HepG2 (cell line): Measurements from ENCODE around the gene FOXN3. TPM values are rescaled to one million over a fixed set of nuclear protein-coding genes. Genes with fewer than 3 reads are reported as not detected.

Experiments
- ARID2 ChIP-seq: sonication (generic); formaldehyde crosslinking; IDR thresholded peaks from 2 replicates; pipeline ENCODE4 v1.8.1; 2022; ENCODE audit warnings: mild to moderate bottlenecking, missing genetic modification reagents, borderline replicate concordance
- KAT2B ChIP-seq: fragments of 150-350 bp; IDR thresholded peaks from 2 replicates; pipeline ENCODE4 v1.6.1; 2014; ENCODE audit warnings: low read depth, low read length, borderline replicate concordance
- MAFG ChIP-seq: sonication (generic); formaldehyde crosslinking; IDR thresholded peaks from 2 replicates; pipeline ENCODE4 v1.5.1; 2020; ENCODE audit warnings: mild to moderate bottlenecking, missing genetic modification reagents
- MEIS2 ChIP-seq: sonication (generic); formaldehyde crosslinking; IDR thresholded peaks from 2 replicates; pipeline ENCODE4 v1.9.0; 2021; ENCODE audit warnings: mild to moderate bottlenecking, missing genetic modification reagents
- NFYC ChIP-seq: IDR thresholded peaks from 2 replicates; pipeline ENCODE4 v1.6.1; 2016; ENCODE audit warnings: missing genetic modification reagents, missing compliant biosample characterization
- PHF8 ChIP-seq: sonication (generic); formaldehyde crosslinking; IDR thresholded peaks from 2 replicates; pipeline ENCODE4 v1.5.0; 2020; ENCODE audit warnings: missing genetic modification reagents
- PITX1 ChIP-seq: sonication (generic); formaldehyde crosslinking; IDR thresholded peaks from 2 replicates; pipeline ENCODE4 v1.5.1; 2020; ENCODE audit warnings: mild to moderate bottlenecking, missing genetic modification reagents
- SAP130 ChIP-seq: IDR thresholded peaks from 2 replicates; pipeline ENCODE4 v1.6.1; 2016; ENCODE audit warnings: low read depth
- ZNF329 ChIP-seq: sonication (generic); formaldehyde crosslinking; IDR thresholded peaks from 2 replicates; pipeline ENCODE4 v1.9.0; 2021; ENCODE audit warnings: low read depth, mild to moderate bottlenecking, missing genetic modification reagents
- ZNF589 ChIP-seq: sonication (generic); formaldehyde crosslinking; conservative IDR thresholded peaks from 2 replicates; pipeline ENCODE4 v1.8.0; 2022; ENCODE audit warnings: mild to moderate bottlenecking, moderate library complexity, missing genetic modification reagents
- polyA plus RNA-seq, 8 experiments: library from polyadenylated mRNA; depleted of rRNA in 3 of 8; stranded (reverse) in 7 of 8; unstranded in 1 of 8; fragments of >200 nt; fragmentation: Illumina TruSeq in 4 of 8; extraction: Trizol in 4 of 8; gene quantifications; 2 replicates each; pipeline versions ENCODE4 v1.2.1 to v1.2.3, GENCODE V29; 2011 to 2016; ENCODE audit warnings: low read depth in 4 of 8, missing spikeins in 1 of 8, mixed read lengths in 1 of 8; ENCODE audit not compliant: insufficient read depth in 1 of 8
- total RNA-seq, 5 experiments: library from RNA; depleted of rRNA; stranded (reverse); fragments of >200 nt; fragmentation: Illumina TruSeq; extraction: Trizol; gene quantifications; 2 replicates each; pipeline ENCODE4 v1.2.3, GENCODE V29; 2016; ENCODE audit warnings: low read depth in 1 of 5
- TF ChIP-seq, protein P1 (sequence below): IDR thresholded peaks from 2 replicates; pipeline ENCODE4 v1.6.1; 2018; ENCODE audit warnings: missing genetic modification reagents, mild to moderate bottlenecking, missing compliant biosample characterization
- TF ChIP-seq, protein P2 (sequence below), 2 experiments: IDR thresholded peaks; 2 replicates each; pipeline ENCODE4 v1.6.1; 2011 to 2012; ENCODE audit warnings: low read length in 2 of 2, borderline replicate concordance in 1 of 2, low read depth in 1 of 2, mild to moderate bottlenecking in 1 of 2, moderate library complexity in 1 of 2
- TF ChIP-seq, protein P3 (sequence below): IDR thresholded peaks from 2 replicates; pipeline ENCODE4 v1.6.1; 2012; ENCODE audit warnings: low read depth, low read length, improper control_type of control experiment
- TF ChIP-seq, protein P4 (sequence below): IDR thresholded peaks from 2 replicates; pipeline ENCODE4 v1.6.1; 2012; ENCODE audit warnings: inconsistent platforms
- TF ChIP-seq, protein P5 (sequence below): sonication (generic); formaldehyde crosslinking; IDR thresholded peaks from 2 replicates; pipeline ENCODE4 v1.5.1; 2020; ENCODE audit warnings: missing genetic modification reagents, mild to moderate bottlenecking, borderline replicate concordance
- TF ChIP-seq, protein P6 (sequence below): sonication (generic); formaldehyde crosslinking; IDR thresholded peaks from 2 replicates; pipeline ENCODE4 v1.4.0; 2020; ENCODE audit warnings: missing genetic modification reagents

Gene FOXN3
- total and polyA plus RNA-seq, 2 of the 13 experiments (the other 11 are each of a cell fraction or from before 2014, with no cell fraction given), result 32.4 to 70.2 TPM

DNA sequence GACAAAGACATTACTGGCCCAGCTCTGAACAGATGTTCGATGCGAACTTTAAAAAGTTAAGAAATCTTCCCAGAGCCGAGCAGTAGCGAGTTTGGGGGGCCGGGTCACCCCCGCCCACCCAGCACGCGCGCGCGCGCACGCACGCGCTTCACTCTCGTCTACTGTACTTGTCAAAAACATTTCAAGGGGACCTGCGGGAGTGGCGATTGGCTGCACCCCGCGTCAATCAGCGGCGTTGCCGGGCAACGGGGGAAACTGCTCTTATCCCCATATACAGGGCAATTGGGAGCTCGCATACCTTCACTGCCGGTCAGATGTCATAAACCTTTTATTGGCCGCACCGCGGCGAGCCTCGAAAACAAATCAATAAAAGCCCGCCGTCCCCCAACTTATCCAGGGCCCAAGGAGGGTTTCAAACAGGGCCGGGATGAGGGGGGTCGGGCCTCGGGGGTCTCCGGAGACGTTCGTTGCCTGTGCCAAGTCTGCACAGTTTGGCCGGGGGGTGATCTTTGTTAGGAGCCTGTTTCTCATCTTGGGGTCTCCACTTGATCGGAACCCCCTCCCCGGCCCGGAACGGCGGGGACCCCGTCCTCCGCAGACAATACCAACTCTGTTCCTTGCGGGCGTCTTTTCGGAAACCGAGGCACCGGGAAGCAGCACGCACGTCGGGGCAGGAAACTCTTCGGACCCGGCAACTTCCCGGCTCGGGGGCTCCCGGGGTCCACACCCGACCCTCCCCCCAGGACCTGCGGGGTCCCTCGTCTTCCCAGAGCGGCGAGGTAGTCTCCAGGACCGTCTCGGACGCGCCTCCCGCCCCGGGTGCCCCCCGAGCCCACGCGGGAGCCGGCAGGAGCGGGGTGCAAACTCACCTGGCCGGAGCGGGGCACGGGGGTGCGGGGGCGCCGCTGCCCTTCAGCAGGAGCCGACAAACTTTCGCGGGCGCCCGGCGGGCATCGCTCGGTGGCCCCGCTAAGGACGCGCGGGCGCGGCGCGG is 734 bp downstream of the FOXN3 start (continued):
- TF ChIP-seq MAFG (CRISPR knock-in tag) (0 out of 2 replicates have a peak, but pooled peaks have one; percentile 20), SAP130 (CRISPR knock-in tag) (peak; percentile 84), ZNF329 (CRISPR knock-in tag) (no peak), PHF8 (CRISPR knock-in tag) (peak; percentile 30; the same call in 1 of the 2 replicates), PITX1 (CRISPR knock-in tag) (0 out of 2 replicates have a peak, but pooled peaks have one; percentile 18), MEIS2 (CRISPR knock-in tag) (0 out of 2 replicates have a peak, but pooled peaks have one; percentile 56), NFYC (CRISPR knock-in tag) (peak; percentile 90), ZNF589 (CRISPR knock-in tag) (0 out of 2 replicates have a peak, but pooled peaks have one; percentile 10), ARID2 (CRISPR knock-in tag) (0 out of 2 replicates have a peak, but pooled peaks have one; percentile 49), KAT2B (peak; percentile 41; the same call in 1 of the 2 replicates)
- TF ChIP-seq, protein P1, sequence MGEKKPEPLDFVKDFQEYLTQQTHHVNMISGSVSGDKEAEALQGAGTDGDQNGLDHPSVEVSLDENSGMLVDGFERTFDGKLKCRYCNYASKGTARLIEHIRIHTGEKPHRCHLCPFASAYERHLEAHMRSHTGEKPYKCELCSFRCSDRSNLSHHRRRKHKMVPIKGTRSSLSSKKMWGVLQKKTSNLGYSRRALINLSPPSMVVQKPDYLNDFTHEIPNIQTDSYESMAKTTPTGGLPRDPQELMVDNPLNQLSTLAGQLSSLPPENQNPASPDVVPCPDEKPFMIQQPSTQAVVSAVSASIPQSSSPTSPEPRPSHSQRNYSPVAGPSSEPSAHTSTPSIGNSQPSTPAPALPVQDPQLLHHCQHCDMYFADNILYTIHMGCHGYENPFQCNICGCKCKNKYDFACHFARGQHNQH (CRISPR knock-in tag), result 0 out of 2 replicates have a peak, but pooled peaks have one; percentile 42
- TF ChIP-seq, protein P2, sequence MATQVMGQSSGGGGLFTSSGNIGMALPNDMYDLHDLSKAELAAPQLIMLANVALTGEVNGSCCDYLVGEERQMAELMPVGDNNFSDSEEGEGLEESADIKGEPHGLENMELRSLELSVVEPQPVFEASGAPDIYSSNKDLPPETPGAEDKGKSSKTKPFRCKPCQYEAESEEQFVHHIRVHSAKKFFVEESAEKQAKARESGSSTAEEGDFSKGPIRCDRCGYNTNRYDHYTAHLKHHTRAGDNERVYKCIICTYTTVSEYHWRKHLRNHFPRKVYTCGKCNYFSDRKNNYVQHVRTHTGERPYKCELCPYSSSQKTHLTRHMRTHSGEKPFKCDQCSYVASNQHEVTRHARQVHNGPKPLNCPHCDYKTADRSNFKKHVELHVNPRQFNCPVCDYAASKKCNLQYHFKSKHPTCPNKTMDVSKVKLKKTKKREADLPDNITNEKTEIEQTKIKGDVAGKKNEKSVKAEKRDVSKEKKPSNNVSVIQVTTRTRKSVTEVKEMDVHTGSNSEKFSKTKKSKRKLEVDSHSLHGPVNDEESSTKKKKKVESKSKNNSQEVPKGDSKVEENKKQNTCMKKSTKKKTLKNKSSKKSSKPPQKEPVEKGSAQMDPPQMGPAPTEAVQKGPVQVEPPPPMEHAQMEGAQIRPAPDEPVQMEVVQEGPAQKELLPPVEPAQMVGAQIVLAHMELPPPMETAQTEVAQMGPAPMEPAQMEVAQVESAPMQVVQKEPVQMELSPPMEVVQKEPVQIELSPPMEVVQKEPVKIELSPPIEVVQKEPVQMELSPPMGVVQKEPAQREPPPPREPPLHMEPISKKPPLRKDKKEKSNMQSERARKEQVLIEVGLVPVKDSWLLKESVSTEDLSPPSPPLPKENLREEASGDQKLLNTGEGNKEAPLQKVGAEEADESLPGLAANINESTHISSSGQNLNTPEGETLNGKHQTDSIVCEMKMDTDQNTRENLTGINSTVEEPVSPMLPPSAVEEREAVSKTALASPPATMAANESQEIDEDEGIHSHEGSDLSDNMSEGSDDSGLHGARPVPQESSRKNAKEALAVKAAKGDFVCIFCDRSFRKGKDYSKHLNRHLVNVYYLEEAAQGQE (IDR thresholded peaks at IDR 0.05; ENCODE audit: borderline replicate concordance in 1 of 2, low read depth in 1 of 2, low read length in 2 of 2), result peak in 1 of 2 experiments; percentile 29; a peak in 1 of 4 replicates
- TF ChIP-seq, protein P3, sequence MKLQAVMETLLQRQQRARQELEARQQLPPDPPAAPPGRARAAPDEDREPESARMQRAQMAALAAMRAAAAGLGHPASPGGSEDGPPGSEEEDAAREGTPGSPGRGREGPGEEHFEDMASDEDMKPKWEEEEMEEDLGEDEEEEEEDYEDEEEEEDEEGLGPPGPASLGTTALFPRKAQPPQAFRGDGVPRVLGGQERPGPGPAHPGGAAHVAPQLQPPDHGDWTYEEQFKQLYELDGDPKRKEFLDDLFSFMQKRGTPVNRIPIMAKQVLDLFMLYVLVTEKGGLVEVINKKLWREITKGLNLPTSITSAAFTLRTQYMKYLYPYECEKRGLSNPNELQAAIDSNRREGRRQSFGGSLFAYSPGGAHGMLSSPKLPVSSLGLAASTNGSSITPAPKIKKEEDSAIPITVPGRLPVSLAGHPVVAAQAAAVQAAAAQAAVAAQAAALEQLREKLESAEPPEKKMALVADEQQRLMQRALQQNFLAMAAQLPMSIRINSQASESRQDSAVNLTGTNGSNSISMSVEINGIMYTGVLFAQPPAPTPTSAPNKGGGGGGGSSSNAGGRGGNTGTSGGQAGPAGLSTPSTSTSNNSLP, result 0 out of 2 replicates have a peak, but pooled peaks have one; percentile 5
- TF ChIP-seq, protein P4, sequence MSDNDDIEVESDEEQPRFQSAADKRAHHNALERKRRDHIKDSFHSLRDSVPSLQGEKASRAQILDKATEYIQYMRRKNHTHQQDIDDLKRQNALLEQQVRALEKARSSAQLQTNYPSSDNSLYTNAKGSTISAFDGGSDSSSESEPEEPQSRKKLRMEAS, result peak; percentile 71
- TF ChIP-seq, protein P5, sequence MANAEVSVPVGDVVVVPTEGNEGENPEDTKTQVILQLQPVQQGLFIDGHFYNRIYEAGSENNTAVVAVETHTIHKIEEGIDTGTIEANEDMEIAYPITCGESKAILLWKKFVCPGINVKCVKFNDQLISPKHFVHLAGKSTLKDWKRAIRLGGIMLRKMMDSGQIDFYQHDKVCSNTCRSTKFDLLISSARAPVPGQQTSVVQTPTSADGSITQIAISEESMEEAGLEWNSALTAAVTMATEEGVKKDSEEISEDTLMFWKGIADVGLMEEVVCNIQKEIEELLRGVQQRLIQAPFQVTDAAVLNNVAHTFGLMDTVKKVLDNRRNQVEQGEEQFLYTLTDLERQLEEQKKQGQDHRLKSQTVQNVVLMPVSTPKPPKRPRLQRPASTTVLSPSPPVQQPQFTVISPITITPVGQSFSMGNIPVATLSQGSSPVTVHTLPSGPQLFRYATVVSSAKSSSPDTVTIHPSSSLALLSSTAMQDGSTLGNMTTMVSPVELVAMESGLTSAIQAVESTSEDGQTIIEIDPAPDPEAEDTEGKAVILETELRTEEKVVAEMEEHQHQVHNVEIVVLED (CRISPR knock-in tag), result peak; percentile 49; the same call in 1 of the 2 replicates
- TF ChIP-seq, protein P6, sequence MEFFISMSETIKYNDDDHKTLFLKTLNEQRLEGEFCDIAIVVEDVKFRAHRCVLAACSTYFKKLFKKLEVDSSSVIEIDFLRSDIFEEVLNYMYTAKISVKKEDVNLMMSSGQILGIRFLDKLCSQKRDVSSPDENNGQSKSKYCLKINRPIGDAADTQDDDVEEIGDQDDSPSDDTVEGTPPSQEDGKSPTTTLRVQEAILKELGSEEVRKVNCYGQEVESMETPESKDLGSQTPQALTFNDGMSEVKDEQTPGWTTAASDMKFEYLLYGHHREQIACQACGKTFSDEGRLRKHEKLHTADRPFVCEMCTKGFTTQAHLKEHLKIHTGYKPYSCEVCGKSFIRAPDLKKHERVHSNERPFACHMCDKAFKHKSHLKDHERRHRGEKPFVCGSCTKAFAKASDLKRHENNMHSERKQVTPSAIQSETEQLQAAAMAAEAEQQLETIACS (CRISPR knock-in tag), result peak; percentile 96
